Measurements from ENCODE around the gene OR7G3.

- TF ChIP-seq CTCF (IDR thresholded peaks at IDR 0.05) (no peak), SIN3A (IDR thresholded peaks at IDR 0.05; ENCODE audit: borderline replicate concordance, insufficient read depth, low read depth, low read length) (no peak)
Observed at GRCh38 chr19:9139609-9140158, 12.9 kb upstream of the OR7G3 start.
